Measurements from ENCODE around the gene COX4I2.

- no peak for TF ChIP-seq CTCF (IDR thresholded peaks at IDR 0.05)
- no peak for TF ChIP-seq POLR2A (IDR thresholded peaks at IDR 0.05)
Measured at GRCh38 chr20:31642837-31643236, 5.1 kb downstream of the COX4I2 start.
